ENCODE data around the gene RNF20. TPM values are rescaled to one million over a fixed set of nuclear protein-coding genes. Genes with fewer than 3 reads are reported as not detected.

Gene RNF20
- total and polyA plus RNA-seq, 10 of the 15 experiments (the other 5 are each of a cell fraction or from before 2014, with no cell fraction given) = 7.5 to 38.9 (median 26.7) TPM

DNA sequence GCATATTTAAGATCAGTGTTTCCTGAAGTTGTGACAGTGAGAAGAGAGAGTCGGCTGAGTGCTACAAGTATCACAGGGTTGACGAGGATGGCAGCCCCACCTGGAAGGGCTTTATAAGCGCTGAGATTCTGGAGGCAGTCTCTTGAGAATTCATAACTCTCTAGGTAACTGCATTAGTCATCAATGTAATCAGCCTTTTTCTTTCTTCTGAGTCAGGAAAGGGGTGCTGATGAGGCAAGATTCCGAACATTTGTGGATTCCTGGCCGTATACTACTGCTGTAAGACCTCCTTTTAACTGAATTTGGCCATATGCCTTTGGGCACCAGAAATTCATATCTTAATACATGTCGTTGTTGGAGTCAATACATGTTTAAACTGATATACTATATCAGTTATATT lies 6.6 kb upstream of the RNF20 start (continued):
- TF ChIP-seq, protein P1, sequence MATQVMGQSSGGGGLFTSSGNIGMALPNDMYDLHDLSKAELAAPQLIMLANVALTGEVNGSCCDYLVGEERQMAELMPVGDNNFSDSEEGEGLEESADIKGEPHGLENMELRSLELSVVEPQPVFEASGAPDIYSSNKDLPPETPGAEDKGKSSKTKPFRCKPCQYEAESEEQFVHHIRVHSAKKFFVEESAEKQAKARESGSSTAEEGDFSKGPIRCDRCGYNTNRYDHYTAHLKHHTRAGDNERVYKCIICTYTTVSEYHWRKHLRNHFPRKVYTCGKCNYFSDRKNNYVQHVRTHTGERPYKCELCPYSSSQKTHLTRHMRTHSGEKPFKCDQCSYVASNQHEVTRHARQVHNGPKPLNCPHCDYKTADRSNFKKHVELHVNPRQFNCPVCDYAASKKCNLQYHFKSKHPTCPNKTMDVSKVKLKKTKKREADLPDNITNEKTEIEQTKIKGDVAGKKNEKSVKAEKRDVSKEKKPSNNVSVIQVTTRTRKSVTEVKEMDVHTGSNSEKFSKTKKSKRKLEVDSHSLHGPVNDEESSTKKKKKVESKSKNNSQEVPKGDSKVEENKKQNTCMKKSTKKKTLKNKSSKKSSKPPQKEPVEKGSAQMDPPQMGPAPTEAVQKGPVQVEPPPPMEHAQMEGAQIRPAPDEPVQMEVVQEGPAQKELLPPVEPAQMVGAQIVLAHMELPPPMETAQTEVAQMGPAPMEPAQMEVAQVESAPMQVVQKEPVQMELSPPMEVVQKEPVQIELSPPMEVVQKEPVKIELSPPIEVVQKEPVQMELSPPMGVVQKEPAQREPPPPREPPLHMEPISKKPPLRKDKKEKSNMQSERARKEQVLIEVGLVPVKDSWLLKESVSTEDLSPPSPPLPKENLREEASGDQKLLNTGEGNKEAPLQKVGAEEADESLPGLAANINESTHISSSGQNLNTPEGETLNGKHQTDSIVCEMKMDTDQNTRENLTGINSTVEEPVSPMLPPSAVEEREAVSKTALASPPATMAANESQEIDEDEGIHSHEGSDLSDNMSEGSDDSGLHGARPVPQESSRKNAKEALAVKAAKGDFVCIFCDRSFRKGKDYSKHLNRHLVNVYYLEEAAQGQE (IDR thresholded peaks at IDR 0.05; ENCODE audit: low read depth, low read length) = no peak
- TF ChIP-seq ZNF592 (IDR thresholded peaks at IDR 0.05) (no peak), NFXL1 (IDR thresholded peaks at IDR 0.05; ENCODE audit: borderline replicate concordance) (no peak), GABPA (IDR thresholded peaks at IDR 0.05; ENCODE audit: low read depth) (no peak), MEF2B (IDR thresholded peaks at IDR 0.05; ENCODE audit: partially characterized antibody, poor library complexity, severe bottlenecking) (no peak), NFYA (IDR thresholded peaks at IDR 0.05; ENCODE audit: borderline replicate concordance, low read depth, low read length) (no peak)

Measured in GM12878 (cell line).